ENCODE results near the gene ELL2.

The ELL2 gene

GRCh38 chr5:95891499-95891898 lies 70.2 kb downstream of the ELL2 start:
- H3K4me3 Mint-ChIP-seq = no peak overlapping the region
- no peak overlapping the region for H3K27ac Mint-ChIP-seq
- DNase-seq (no peak), ATAC-seq (replicated peaks) (no peak)
- no peaks in the 10 kb centered on the region for H3K9me3 Mint-ChIP-seq
- no peaks in the 10 kb centered on the region for H3K27me3 Mint-ChIP-seq
- H3K36me3 Mint-ChIP-seq = peaks cover 18 to 29% of the 10 kb centered on the region in 2 donors
- no peaks in the 10 kb centered on the region for H3K4me1 Mint-ChIP-seq

- H3K27ac Mint-ChIP-seq = no peak overlapping the region
- DNase-seq = no peak
- H3K36me3 Mint-ChIP-seq = peaks cover 2 to 14% of the 10 kb centered on the region in 2 donors
Observed at GRCh38 chr5:95889076-95889475, 72.6 kb downstream of the ELL2 start.

GRCh38 chr5:95887977-95888376 lies 73.7 kb downstream of the ELL2 start:
- H3K36me3 Mint-ChIP-seq = peaks cover 2 to 14% of the 10 kb centered on the region in 2 donors
- peaks cover 17% of the 10 kb centered on the region in 2 donors for H3K4me1 Mint-ChIP-seq

More at GRCh38 chr5:95889076-95889475, 72.6 kb downstream of the ELL2 start:
- Mint-ChIP-seq H3K27me3 (no peaks in the 10 kb centered on the region), H3K4me3 (no peak overlapping the region), H3K4me1 (peaks cover 6% of the 10 kb centered on the region in 2 donors), H3K9me3 (no peaks in the 10 kb centered on the region)
- ATAC-seq (replicated peaks) = no peak

DNA sequence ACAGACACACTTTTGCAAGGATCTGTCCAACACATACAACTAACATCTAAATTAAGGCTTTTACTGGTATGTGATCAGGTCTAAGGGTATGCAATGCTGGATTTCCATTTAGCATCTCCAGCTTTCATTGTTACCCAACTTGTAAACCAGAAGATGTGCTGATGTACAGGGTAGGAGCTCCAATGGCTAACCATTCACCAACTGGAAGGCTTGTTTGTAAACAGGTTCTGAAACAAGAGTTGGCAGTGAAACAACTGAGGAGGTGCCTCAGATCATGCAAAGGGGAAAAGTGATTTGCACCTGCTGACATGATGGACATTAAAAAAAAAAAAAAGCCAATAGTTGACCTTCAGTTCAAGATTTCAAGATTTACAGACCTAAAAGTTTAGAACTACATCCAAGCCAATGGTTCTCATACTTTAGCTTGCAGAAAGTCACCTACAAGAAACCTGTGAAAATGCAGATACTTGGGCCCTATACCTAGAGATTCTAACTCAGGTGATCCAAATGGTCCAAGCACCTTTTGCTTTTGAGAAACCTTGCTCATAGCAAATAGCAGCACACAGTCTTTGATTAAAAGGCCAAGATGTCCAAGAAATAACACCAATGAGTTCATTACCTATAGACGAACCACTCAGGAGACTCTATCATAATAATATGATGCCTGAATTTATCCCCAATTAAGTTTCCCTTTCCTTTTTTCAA lies 75.2 kb downstream of the ELL2 start:
- Mint-ChIP-seq H3K4me3 (no peak overlapping the region), H3K9me3 (no peaks in the 10 kb centered on the region), H3K27ac (no peak overlapping the region), H3K36me3 (peaks cover 2 to 12% of the 10 kb centered on the region in 2 donors), H3K4me1 (peaks cover 18 to 20% of the 10 kb centered on the region in 2 donors), H3K27me3 (no peaks in the 10 kb centered on the region)
- ATAC-seq (replicated peaks) (no peak), DNase-seq (no peak)

More at GRCh38 chr5:95887977-95888376, 73.7 kb downstream of the ELL2 start:
- no peak for DNase-seq
- H3K27ac Mint-ChIP-seq = no peak overlapping the region
- H3K4me3 Mint-ChIP-seq = no peak overlapping the region
- no peak for ATAC-seq (replicated peaks)
- no peaks in the 10 kb centered on the region for H3K27me3 Mint-ChIP-seq
- H3K9me3 Mint-ChIP-seq = no peaks in the 10 kb centered on the region

GRCh38 chr5:95884511-95884910 lies 77.1 kb downstream of the ELL2 start:
- Mint-ChIP-seq H3K27ac (no peak overlapping the region), H3K4me1 (peaks cover 18 to 20% of the 10 kb centered on the region in 2 donors), H3K9me3 (no peaks in the 10 kb centered on the region), H3K36me3 (peaks cover 2 to 9% of the 10 kb centered on the region in 2 donors), H3K4me3 (peak overlapping the region in 1 of 2 donors; percentile 51), H3K27me3 (no peaks in the 10 kb centered on the region)
- ATAC-seq (replicated peaks) (no peak), DNase-seq (no peak)

DNA sequence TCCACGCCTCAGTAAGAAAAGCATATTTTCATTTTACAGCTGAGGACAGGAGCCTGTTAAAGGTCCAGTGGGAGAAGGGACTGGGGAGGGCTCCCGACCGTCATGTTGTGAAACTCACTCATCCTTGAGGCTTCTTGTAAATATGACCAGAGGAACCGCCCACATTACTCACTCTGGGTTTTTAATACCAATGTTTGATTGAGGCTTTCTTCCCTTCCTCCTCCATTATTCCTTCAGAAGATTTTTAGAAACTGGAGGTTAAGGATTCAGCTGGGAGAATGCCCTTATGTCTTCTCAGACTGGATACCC lies 77.7 kb downstream of the ELL2 start:
- Mint-ChIP-seq H3K9me3 (no peaks in the 10 kb centered on the region), H3K4me1 (peaks cover 18 to 21% of the 10 kb centered on the region in 2 donors), H3K27ac (peak overlapping the region; percentile 85), H3K4me3 (peak overlapping the region; percentile 47 to 64), H3K36me3 (peaks cover 2 to 7% of the 10 kb centered on the region in 2 donors), H3K27me3 (no peaks in the 10 kb centered on the region)
- DNase-seq (no peak), ATAC-seq (replicated peaks) (peak; percentile 77 to 81)

GRCh38 chr5:95883185-95884016 lies 78.2 kb downstream of the ELL2 start:
- Mint-ChIP-seq H3K9me3 (no peaks in the 10 kb centered on the region), H3K4me1 (peaks cover 22 to 27% of the 10 kb centered on the region in 2 donors), H3K27me3 (no peaks in the 10 kb centered on the region), H3K27ac (peak overlapping the region; percentile 85), H3K4me3 (peak overlapping the region; percentile 47 to 64), H3K36me3 (peaks cover 2 to 4% of the 10 kb centered on the region in 2 donors)
- ATAC-seq (replicated peaks) = peak; percentile 72 to 84
- DNase-seq = no peak

GRCh38 chr5:95881833-95882232 lies 79.8 kb downstream of the ELL2 start:
- H3K4me3 Mint-ChIP-seq = no peak overlapping the region
- H3K9me3 Mint-ChIP-seq = no peaks in the 10 kb centered on the region
- peaks cover 0 to 2% of the 10 kb centered on the region in 2 donors for H3K36me3 Mint-ChIP-seq
- peaks cover 27 to 32% of the 10 kb centered on the region in 2 donors for H3K4me1 Mint-ChIP-seq
- ATAC-seq (replicated peaks) (no peak), DNase-seq (no peak)
- no peaks in the 10 kb centered on the region for H3K27me3 Mint-ChIP-seq
- H3K27ac Mint-ChIP-seq = no peak overlapping the region

DNA sequence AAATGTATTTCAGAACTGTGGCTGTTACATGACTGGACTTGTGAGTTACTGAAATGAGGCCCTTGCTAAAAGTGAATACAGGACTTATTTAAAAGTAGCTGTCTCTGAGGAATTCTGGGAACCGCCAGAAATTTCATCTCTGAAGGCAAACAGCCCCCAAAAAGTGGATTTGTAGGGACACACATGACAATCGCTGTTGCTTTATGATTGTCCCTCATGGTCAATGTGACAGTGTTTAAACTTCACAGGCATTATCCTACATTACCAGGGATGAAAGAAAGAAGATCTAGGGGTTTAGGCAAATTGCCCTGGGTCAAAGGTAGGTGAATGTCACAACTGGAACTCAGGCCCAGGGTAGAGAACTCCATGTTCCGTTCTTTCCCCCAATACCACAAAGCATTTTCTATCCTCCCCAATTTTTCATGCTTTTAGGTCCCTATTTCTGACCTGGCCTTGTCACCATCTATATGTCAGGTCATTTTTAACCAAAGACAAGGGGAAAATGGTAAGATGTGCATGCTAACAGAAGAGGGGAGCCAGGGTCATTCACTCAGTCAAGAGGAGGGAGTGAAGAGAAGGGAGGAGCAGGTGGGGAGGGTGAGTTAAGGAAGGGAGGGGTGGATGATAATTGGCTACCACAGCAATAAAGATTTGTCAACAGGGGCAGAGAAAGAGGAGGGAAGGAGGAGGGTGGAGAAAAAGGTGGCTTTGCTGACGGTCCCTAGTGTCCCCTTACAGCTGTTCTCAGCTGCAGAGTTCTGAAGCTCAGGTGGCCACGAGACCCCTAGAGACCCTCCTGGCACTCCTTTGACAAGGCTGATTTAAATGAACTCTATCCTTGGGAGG lies 81.3 kb downstream of the ELL2 start:
- Mint-ChIP-seq H3K4me1 (peaks cover 29 to 32% of the 10 kb centered on the region in 2 donors), H3K9me3 (no peaks in the 10 kb centered on the region), H3K36me3 (peaks cover 0 to 3% of the 10 kb centered on the region in 2 donors), H3K27me3 (no peaks in the 10 kb centered on the region), H3K27ac (no peak overlapping the region), H3K4me3 (no peak overlapping the region)
- ATAC-seq (replicated peaks) (no peak), DNase-seq (no peak)

- Mint-ChIP-seq H3K36me3 (peaks cover 0 to 3% of the 10 kb centered on the region in 2 donors), H3K27ac (peak overlapping the region; percentile 22), H3K4me3 (no peak overlapping the region), H3K27me3 (no peaks in the 10 kb centered on the region), H3K4me1 (peaks cover 29 to 31% of the 10 kb centered on the region in 2 donors), H3K9me3 (no peaks in the 10 kb centered on the region)
- DNase-seq (no peak), ATAC-seq (replicated peaks) (no peak)
Observed at GRCh38 chr5:95879661-95880060, 82.0 kb downstream of the ELL2 start.

DNA sequence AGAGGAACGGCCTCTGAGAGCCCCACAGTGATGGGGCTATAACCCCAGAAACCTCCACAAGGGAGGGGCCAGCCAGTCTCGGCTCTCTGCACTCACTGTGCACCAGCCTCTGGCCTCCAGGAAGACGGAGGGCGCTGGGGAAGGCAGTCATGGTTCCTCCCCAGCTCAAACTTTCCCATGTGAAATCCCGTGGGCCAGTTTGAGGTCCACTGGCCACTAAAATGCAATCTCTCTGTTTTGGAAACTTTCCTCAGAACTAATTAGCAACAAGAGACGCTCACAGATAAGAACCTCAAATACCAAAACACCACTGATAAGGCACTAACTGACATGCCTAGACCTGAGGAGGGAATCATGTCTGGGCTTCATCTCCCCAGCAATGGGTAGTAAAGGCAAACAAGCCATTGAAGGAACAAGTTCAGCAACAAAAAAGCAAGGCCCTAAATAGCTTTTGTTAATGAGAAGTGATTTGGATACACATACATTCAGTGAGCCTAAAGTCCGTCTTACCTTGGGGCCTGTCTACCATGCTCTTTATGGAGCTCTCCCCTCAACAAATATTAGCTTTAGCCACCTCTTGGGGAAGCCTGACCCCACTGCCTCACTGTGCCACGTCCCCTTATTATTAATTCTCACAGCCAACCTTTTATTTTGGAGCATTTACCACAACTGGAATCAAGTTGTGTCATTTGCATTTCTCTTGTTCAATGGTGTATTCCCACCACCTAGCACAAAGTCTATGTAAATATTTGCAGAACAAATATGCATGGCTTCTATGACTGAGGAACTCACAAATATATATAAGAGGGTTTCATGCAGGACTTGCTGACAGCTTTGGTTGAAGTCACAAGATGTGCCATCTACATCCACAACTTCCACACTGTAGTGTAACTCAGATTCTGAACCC lies 83.0 kb downstream of the ELL2 start:
- Mint-ChIP-seq H3K27ac (no peak overlapping the region), H3K9me3 (no peaks in the 10 kb centered on the region), H3K36me3 (peaks cover 0 to 3% of the 10 kb centered on the region in 2 donors), H3K4me3 (no peak overlapping the region), H3K27me3 (no peaks in the 10 kb centered on the region), H3K4me1 (peaks cover 19 to 21% of the 10 kb centered on the region in 2 donors)
- ATAC-seq (replicated peaks) = peak in 1 of 2 donors; percentile 42
- DNase-seq = no peak

DNA sequence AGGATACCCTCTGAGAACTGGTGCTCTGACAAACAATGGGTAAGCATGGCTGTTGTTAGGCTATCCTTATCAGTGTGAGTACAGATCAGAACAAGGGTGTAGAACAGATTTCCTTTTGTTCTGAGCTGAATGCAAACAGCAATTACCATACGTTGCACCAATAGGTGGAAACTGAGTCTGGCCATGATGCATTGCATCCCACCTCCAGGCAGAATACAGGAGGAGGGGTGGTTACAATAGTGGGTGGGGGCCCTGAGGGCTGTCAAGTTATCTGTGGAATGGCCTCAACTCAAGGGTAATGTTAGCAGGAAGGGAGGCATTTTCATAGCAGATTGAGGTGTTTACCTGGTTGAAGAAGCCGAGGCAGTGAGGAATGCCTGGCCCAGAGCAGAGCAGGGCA lies 84.9 kb downstream of the ELL2 start:
- Mint-ChIP-seq H3K27me3 (no peaks in the 10 kb centered on the region), H3K27ac (peak overlapping the region; percentile 62), H3K36me3 (peaks cover 0 to 3% of the 10 kb centered on the region in 2 donors), H3K4me1 (peaks cover 12 to 19% of the 10 kb centered on the region in 2 donors), H3K9me3 (no peaks in the 10 kb centered on the region), H3K4me3 (no peak overlapping the region)
- DNase-seq (no peak), ATAC-seq (replicated peaks) (no peak)

DNA sequence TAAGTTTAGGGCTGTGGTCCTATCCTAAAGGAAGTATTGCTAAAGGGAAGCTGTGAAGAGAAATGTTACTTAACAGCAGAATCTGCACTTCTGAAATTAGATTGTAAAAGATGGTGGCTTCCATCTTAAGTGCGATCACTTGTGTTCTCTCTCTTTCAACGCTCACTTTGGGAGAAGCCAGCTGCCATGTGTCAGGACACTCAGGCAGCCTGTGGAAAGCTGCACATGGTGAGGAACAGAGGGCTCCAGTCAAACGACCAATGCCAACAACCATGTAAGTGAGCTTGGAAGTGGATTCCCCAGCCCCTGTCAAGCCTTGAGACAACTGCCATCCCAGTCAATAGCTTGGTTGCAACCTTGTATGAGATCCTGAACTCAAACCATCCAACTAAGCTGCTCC lies 87.4 kb downstream of the ELL2 start:
- DNase-seq (no peak), ATAC-seq (replicated peaks) (no peak)
- peaks cover 24 to 39% of the 10 kb centered on the region in 2 donors for H3K4me1 Mint-ChIP-seq
- peaks cover 0 to 3% of the 10 kb centered on the region in 2 donors for H3K36me3 Mint-ChIP-seq
- H3K4me3 Mint-ChIP-seq = no peak overlapping the region
- H3K27ac Mint-ChIP-seq = no peak overlapping the region
- no peaks in the 10 kb centered on the region for H3K27me3 Mint-ChIP-seq
- no peaks in the 10 kb centered on the region for H3K9me3 Mint-ChIP-seq

Data from stimulated activated naive B cell treated with anti-CD40 and anti-IgM and Interleukin-4, amounts not matched to agents 10 μg/mL and 1 μg/mL and 100 μg/mL, for 72 hours (primary cell).